Activated T-helper 9 cell treated with anti-CD3 and anti-CD28 coated beads, Interleukin-2, amount 50 U/mL, for 16 hours (primary cell): ENCODE results near the gene UBE2O.
"Not testable (repeated sequence)": the region's sequence is repeated elsewhere in the genome, so short reads cannot be mapped to it uniquely, and the experiment has no call there.

Experiments used
- DNase-seq: peaks from one replicate; pipeline ENCODE4 v3.0.0-alpha.2; 2020; ENCODE audit warnings: low read depth

UBE2O gene

GRCh38 chr17:76370261-76370993 lies 82.5 kb downstream of the UBE2O start:
- no peak for DNase-seq

DNA sequence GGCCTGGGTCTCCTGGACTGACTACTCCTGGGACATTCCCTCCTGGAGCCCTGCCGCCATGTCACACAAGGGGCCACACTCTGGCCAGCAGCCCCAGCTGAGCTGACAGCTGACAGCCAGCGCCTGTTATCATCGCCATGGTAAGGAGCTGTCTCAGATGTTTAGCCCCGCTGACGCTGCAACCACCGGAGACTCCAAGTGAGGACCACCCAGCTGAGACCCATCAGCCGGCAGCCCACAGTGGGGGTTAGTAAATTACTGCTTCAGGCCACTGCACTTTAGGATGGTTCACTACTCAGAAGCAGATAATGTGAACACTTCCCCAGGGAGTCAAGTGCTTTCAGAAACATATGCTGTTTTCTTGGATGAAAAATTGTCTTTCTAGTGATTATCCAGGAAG lies 83.1 kb downstream of the UBE2O start:
- no peak for DNase-seq

DNA sequence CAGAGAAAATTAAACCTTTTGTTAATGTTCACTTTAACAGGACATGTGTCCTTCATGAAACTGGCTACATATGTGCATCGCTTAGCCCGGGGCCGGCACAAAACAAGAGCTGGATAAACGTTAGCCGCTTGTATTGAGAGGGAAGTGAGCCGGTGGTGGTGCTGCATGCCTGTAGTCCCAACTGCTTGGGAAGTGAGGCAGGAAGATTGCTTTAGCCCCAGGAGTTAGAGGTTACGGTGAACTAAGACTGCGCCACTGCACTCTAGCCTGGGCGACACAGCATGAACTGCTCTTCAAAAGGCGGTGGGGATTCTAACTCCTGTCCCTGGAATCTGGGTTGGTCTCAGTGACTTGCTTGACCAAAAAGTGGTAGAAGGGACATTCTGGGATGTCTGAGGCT lies 83.6 kb downstream of the UBE2O start:
- DNase-seq, result no peak

GRCh38 chr17:76368545-76368944 lies 84.4 kb downstream of the UBE2O start:
- no peak for DNase-seq

- no peak for DNase-seq
These were observed 85.3 kb downstream of the UBE2O start for GRCh38 chr17:76367642-76368041.

GRCh38 chr17:76366247-76366646 lies 86.7 kb downstream of the UBE2O start:
- no peak for DNase-seq

DNA sequence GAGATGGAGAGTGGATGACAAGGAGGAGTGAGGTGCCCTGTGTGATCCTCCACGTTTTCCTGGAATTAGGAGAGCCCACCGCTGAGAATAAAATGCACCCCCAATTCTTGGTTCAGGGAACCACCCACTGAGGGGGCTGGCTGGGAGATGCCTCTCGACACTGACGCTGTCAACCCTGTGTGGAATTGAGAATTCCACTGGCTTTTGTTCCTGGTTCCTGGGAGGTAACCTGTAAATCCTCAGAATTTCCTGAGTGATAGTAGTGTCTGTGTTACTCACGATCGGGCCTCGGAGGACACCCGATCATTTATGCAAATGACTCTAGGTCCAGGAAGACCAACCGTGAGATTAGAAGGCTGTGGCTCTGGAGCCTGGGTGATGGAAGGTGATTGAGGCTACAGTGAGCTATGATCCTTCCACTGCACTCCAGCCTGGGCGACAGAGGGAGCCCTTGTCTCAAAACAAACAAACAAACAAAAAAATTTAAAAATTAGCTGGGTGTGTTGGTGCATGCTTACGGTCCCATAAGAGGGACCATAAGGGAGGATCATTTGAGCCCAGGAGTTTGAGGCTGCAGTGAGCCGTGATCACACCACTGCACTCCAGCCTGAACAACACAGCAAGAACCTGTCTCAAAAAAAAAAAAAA lies 87.6 kb downstream of the UBE2O start:
- DNase-seq, result no peak

DNA sequence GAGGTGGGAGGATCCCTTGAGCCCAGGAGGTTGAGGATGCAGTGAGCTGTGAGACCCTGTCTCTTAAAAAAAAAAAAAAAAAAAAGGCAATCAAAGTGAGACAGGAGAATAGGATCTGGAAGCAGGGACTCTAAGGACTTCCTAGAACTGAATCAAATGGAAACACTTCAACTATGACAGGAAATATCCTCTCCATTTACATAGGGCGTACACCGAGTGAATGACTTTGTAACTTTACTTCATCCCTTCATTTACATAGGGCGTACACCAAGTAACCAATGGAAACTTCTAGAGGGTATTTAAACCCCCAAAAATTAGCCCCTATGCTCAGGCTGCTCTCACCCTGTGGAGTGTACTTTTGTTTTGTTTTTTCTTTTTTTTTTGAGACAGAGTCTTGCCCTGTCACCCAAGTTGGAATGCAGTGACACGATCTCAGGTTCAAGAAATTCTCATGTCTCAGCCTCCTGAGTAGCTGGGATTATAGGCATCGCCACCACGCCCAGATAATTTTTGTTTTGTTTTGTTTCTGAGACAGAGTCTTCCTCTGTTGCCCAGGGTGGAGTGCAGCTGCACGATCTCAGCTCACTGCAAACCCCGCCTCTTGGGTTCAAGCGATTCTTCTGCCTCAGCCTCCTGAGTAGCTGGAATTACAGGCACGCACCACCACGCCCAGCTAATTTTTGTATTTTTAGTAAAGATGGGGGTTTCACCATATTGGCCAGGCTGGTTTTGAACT lies 89.7 kb downstream of the UBE2O start:
- DNase-seq, result no peak

- DNase-seq, result no peak
These were observed 92.5 kb downstream of the UBE2O start for GRCh38 chr17:76360461-76360860.

- DNase-seq, result not testable (repeated sequence)
These were observed 93.2 kb downstream of the UBE2O start for GRCh38 chr17:76359776-76360175.

DNA sequence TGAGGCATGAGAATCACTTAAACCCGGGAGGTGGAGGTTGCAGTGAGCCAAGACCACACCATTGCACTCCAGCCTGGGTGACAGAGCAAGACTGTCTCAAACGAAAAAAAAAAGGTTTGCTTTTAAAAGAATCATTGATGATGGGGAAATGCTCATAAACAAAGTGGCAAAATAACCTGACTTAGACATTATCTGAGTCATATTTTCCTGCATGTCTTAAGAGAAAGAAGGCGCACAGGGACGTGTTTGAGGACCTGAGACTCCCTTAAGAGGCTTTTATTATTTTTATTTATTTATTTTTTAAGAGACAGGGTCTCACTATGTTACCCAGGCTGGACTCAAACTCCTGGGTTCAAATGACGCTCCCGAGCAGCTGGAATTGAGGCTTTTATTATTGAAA lies 93.6 kb downstream of the UBE2O start:
- DNase-seq, result no peak

DNA sequence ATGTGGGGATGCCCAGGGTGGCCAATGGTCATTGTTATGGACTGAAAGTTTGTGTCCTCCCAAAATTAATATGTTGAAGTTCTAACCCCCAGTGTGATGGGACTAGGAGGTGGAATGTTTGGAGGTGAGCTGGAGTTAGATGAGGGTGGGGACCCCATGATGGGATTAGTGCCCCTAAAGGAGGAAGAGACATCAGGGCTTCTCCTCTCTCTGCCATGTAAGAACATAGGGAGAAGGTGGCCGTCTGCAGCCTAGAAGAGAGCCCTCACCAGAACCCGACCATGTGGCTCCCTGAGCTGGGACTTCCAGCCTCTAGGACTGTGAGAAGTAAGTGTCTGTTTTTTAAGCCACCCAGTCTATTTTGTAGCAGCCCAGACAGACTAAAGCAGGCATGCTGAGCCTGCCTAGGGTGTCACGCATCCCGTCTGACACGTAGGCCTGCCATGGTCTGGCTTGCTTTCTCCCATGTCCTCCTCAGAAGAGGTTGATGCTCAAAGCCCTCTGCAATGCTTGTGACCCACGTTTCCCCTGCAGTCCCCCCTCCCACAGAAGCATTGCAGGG lies 95.3 kb downstream of the UBE2O start:
- DNase-seq, result no peak

- DNase-seq, result no peak
These were observed 96.0 kb downstream of the UBE2O start for GRCh38 chr17:76356803-76357456.

- no peak for DNase-seq
These were observed 98.1 kb downstream of the UBE2O start for GRCh38 chr17:76354747-76355310.

DNA sequence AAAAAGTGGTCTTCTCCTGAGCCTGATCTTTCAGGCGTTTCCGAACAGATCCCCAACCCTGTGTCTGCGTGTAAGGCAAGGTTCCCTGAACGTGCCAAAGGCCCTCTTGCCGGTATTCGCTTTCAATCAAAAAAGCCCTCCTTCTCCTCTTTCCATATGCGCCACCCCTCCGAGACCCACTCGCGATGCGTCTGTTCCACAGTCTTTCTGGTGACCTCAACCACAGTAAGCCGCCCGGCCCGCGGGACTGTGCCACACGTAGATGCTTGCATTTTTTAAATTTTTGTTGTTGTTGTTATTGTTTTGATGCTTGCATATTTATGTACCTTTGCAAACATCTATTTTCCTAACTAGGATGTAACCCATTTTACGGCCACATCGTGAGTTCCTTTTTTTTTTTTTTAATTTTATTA lies 98.6 kb downstream of the UBE2O start:
- DNase-seq, result no peak

GRCh38 chr17:76353599-76354316 lies 99.2 kb downstream of the UBE2O start, which contains the start of gene PRPSAP1:
TSS of gene PRPSAP1 (minus strand) at chr17:76353916. CDS start at chr17:76353703, 213 bp downstream.
- DNase-seq, result peak; percentile 72

DNA sequence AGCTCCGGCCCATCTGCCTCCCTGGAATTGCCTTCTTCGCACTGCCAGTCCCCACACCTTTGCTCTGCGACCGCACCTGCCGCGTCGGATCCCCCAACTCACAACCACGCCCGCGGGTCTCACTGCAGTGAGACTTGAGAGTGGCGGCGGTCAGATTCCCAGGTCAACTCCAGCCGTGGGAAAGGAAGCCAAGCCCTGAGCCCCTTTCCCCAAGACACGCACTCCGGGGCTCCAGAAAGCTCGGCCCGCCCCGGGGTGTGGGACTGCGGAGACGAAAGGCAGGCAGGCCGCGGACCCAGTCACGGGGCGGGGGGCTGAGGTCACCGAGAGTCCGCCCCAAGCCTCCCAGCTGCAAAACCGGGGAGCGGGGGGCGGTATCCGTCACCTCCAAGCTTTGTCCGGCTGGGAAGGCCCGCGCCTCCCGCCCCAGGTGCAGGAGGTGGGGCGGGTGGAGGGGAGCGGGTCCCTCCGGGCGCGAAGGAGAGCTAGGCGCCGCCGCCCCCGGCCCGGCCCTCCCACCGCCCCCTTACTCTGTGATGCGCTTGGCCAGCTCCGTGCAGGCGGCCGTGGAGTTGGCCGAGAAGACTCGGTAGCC lies 99.9 kb downstream of the UBE2O start:
- DNase-seq, result no peak

GRCh38 chr17:76351526-76352071 lies 101.4 kb downstream of the UBE2O start:
- no peak for DNase-seq

GRCh38 chr17:76350463-76350862 lies 102.5 kb downstream of the UBE2O start:
- no peak for DNase-seq

DNA sequence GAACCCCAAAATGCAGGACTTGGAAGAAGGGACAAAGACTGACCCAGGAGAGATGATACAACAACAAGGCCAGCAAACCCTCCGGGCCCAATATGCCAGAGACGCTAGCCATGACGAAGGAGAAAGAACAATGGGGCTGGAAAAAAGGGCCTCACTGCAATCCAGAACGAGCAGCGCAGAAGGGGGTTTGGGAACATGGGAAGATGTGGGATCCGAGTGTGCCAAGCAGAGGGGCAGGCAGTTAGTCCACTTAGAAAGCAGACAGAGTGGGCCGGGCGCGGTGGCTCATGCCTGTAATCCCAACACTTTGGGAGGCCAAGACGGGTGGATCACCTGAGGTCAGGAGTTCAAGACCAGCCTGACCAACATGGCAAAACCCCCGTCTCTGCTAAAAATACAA lies 106.0 kb downstream of the UBE2O start:
- DNase-seq, result not testable (repeated sequence)
